Activated naive CD8-positive, alpha-beta T cell treated with anti-CD3 and anti-CD28 coated beads, Interleukin-2, amount 10 ng/mL, durations not matched to agents 7 days and 5 days (primary cell): Measurements from ENCODE around the gene LIPC. TPM values are rescaled to one million over a fixed set of nuclear protein-coding genes. Genes with fewer than 3 reads are reported as not detected.

Source experiments
- ATAC-seq: fragments of 150-1000 bp; cut with Tn5 transposase; one replicate; pipeline ENCODE4 v1.10.0; 2021; ENCODE audit warnings: low read depth, moderate library complexity
- POLR2A ChIA-PET: fragments of 350-600 bp; sonication (Branson Sonifier 250); formaldehyde crosslinking; loops from one replicate; lab custom pipeline; 2021; ENCODE audit warnings: antibody characterized with exemption; lab: Charles Lee
- DNase-seq: peaks from one replicate; pipeline ENCODE4 v3.0.0; 2021
- H3K27ac Mint-ChIP-seq: one replicate; pipeline ENCODE4 v1.8.0; 2022; ENCODE audit warnings: mild to moderate bottlenecking, mixed read lengths
- H3K27me3 Mint-ChIP-seq: one replicate; pipeline ENCODE4 v1.8.0; 2022; ENCODE audit warnings: mild to moderate bottlenecking, moderate library complexity, mixed read lengths
- H3K36me3 Mint-ChIP-seq: one replicate; pipeline ENCODE4 v1.8.0; 2021; ENCODE audit warnings: mild to moderate bottlenecking, mixed read lengths
- H3K4me1 Mint-ChIP-seq: one replicate; pipeline ENCODE4 v1.8.0; 2021; ENCODE audit warnings: mixed read lengths
- H3K4me3 Mint-ChIP-seq: one replicate; pipeline ENCODE4 v1.8.0; 2022; ENCODE audit warnings: mild to moderate bottlenecking, moderate library complexity, mixed read lengths
- H3K9me3 Mint-ChIP-seq: one replicate; pipeline ENCODE4 v1.8.0; 2021; ENCODE audit warnings: mixed read lengths
- total RNA-seq, 2 experiments: library from RNA; stranded (reverse); gene quantifications; one replicate each; pipeline ENCODE4 v1.2.3, GENCODE V29; 2021

The LIPC gene
- total RNA-seq, 2 experiments from 2014 or later, result 7.4 to 9.0 TPM

DNA sequence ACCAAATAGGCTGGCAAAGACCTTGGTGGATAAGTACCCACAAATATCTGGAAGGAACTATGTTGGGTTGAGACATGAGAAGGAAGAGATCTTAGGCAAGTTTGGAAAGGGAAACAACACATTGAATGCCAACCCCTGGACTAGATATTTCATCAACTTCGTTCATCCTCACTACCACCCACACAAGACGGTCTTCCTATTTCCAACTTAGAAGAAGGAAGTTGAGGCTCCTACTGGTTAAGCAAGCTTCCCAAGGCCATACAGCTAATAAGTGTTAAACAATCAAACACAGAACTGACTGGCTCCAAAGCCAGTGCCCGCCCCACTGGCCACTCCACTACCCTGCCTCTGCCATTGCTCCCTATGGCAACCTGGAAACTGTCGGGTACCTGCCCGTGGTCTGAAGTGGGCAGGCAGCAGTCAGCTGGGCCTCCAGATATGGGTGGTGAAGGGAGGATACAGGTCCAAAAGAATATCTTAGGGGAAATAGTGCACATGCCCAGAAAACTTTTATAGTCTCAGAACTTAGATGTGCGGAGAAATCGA, 94.9 kb downstream of the LIPC start:
- DNase-seq, result no peak
- Mint-ChIP-seq H3K27me3 (no peaks in the 10 kb centered on the region), H3K27ac (no peak overlapping the region), H3K36me3 (peaks cover 8% of the 10 kb centered on the region), H3K9me3 (peaks cover 2% of the 10 kb centered on the region), H3K4me3 (no peak overlapping the region), H3K4me1 (no peaks in the 10 kb centered on the region)
- POLR2A ChIA-PET, result no interaction called here
- no peak for ATAC-seq

DNA sequence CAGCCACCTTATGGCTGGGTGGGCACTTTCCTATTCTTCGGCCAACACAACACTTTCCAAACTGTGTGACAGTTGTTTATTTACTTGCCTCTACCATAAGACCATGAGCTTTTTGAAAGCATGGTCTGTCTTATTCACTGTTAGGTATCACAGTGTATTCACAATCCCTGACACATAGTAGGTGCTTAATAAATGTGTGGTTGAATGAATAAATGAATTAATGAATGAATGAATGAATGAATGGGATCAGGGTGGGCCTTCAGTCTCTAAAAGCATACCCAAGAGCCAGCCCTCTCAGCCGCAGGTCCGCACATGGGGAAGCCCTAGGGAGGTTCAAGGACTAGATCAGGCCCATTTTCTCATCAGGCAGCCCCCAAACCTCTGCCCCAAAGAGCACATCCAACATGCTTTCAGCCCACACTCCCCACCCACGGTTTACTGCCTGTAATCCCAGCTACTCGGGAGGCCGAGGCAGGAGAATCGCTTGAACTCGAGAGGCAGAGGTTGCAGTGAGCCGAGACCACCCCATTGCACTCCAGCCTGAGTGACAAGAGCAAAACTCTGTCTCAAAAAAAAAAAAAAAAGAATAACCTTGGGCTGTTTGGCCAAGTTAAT, 95.9 kb downstream of the LIPC start:
- POLR2A ChIA-PET, result no interaction called here
- Mint-ChIP-seq H3K36me3 (peaks cover 8% of the 10 kb centered on the region), H3K27ac (peak overlapping the region; percentile 35), H3K9me3 (peaks cover 2% of the 10 kb centered on the region), H3K27me3 (no peaks in the 10 kb centered on the region), H3K4me3 (no peak overlapping the region), H3K4me1 (no peaks in the 10 kb centered on the region)
- ATAC-seq, result no peak
- no peak for DNase-seq

GRCh38 chr15:58528188-58528870, 96.5 kb downstream of the LIPC start:
- peak overlapping the region; percentile 8 for H3K27ac Mint-ChIP-seq

GRCh38 chr15:58529041-58529440, 97.2 kb downstream of the LIPC start:
- Mint-ChIP-seq H3K27ac (no peak overlapping the region), H3K27me3 (no peaks in the 10 kb centered on the region), H3K4me1 (peaks cover 2% of the 10 kb centered on the region), H3K9me3 (peaks cover 2% of the 10 kb centered on the region), H3K36me3 (peaks cover 9% of the 10 kb centered on the region), H3K4me3 (no peak overlapping the region)
- POLR2A ChIA-PET, result interaction anchor here (1.4 kb wide), 1 partner anchor 9 kb away, joined by 4 read pairs; no protein-coding TSS in a partner anchor
- no peak for DNase-seq
- no peak for ATAC-seq

More at GRCh38 chr15:58528188-58528870, 96.5 kb downstream of the LIPC start:
- DNase-seq (no peak), ATAC-seq (no peak)
- Mint-ChIP-seq H3K27me3 (no peaks in the 10 kb centered on the region), H3K4me3 (no peak overlapping the region), H3K9me3 (peaks cover 2% of the 10 kb centered on the region), H3K4me1 (no peaks in the 10 kb centered on the region), H3K36me3 (peaks cover 9% of the 10 kb centered on the region)
- POLR2A ChIA-PET, result interaction anchor here (1.4 kb wide), 1 partner anchor 8 kb away, joined by 4 read pairs; no protein-coding TSS in a partner anchor

- POLR2A ChIA-PET, result no interaction called here
- Mint-ChIP-seq H3K4me1 (peaks cover 9% of the 10 kb centered on the region), H3K27ac (no peak overlapping the region), H3K4me3 (no peak overlapping the region), H3K36me3 (peaks cover 12% of the 10 kb centered on the region), H3K27me3 (no peaks in the 10 kb centered on the region), H3K9me3 (peaks cover 2% of the 10 kb centered on the region)
- ATAC-seq (no peak), DNase-seq (no peak)
Observed at GRCh38 chr15:58530056-58530590, 98.3 kb downstream of the LIPC start.

DNA sequence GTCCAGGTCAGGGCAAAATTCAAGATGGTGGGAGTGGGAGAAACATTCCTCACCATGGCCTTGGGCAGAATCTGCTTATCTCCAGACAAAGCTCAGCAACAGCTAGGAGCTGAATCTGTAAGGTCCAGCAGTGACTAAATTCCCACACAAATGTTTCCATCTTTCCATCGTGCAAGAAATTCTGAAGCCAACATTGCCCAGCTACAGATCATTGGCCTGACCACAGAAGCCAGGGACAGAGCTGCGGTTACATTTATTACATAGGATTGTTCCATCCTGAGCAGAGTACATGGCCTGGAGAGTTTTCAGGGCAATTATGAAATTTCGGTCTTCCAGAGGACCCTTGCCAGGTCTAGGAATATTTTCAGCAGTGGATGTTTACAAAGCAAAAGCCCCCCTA, 100.3 kb downstream of the LIPC start:
- H3K36me3 Mint-ChIP-seq, result peaks cover 13% of the 10 kb centered on the region
- ATAC-seq (no peak), DNase-seq (no peak)
- no peak overlapping the region for H3K27ac Mint-ChIP-seq
- H3K4me1 Mint-ChIP-seq, result peaks cover 11% of the 10 kb centered on the region
- H3K4me3 Mint-ChIP-seq, result no peak overlapping the region
- POLR2A ChIA-PET, result no interaction called here
- peaks cover 2% of the 10 kb centered on the region for H3K9me3 Mint-ChIP-seq
- H3K27me3 Mint-ChIP-seq, result peaks cover 3% of the 10 kb centered on the region

DNA sequence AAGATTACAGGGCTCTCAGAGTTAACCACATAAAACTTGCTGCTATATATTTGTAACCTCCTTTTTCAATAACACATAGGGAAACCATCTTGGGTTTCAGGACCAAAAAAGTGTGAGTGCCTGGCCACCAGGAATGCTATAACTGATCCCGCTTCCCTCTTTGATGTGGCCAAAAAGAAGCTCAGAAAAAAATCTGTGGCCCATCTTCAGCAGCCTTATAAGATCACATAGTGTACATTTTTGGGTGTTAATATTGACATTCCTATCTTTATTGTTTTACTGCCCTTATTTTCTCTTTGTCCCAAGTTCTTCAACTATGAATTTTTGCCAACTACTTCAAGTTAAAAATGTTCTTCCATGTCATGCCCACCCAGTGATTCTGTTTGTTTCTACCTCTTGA, 102.8 kb downstream of the LIPC start:
- Mint-ChIP-seq H3K27ac (no peak overlapping the region), H3K27me3 (peaks cover 3% of the 10 kb centered on the region), H3K36me3 (peaks cover 17% of the 10 kb centered on the region), H3K4me1 (peaks cover 11% of the 10 kb centered on the region), H3K9me3 (peaks cover 2% of the 10 kb centered on the region), H3K4me3 (no peak overlapping the region)
- DNase-seq, result no peak
- POLR2A ChIA-PET, result interaction anchor here (0.6 kb wide), 1 partner anchor 16 kb away, joined by 4 read pairs; no protein-coding TSS in a partner anchor
- ATAC-seq, result no peak

DNA sequence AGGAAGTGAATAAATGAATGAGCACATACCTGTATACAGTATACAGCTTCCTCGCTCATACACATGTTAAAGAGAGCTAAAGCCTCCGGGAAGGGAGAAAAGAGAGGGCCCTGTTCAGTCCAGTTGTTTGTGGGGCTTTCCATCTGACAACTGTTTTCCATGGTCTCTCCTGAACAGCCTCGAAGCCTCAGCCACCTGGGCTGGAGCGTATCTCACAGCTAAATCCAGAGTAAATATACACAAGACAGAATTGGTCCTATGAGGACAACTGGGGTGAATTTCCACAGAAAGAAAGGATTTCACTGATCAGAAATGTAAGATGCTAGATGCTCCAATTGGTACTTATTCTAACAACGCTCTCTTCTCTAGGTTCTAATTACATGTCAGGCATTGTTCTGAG, 103.5 kb downstream of the LIPC start:
- Mint-ChIP-seq H3K9me3 (peaks cover 2% of the 10 kb centered on the region), H3K27ac (no peak overlapping the region), H3K36me3 (peaks cover 19% of the 10 kb centered on the region), H3K4me3 (no peak overlapping the region), H3K4me1 (peaks cover 11% of the 10 kb centered on the region), H3K27me3 (peaks cover 3% of the 10 kb centered on the region)
- POLR2A ChIA-PET, result no interaction called here
- ATAC-seq (no peak), DNase-seq (no peak)

DNA sequence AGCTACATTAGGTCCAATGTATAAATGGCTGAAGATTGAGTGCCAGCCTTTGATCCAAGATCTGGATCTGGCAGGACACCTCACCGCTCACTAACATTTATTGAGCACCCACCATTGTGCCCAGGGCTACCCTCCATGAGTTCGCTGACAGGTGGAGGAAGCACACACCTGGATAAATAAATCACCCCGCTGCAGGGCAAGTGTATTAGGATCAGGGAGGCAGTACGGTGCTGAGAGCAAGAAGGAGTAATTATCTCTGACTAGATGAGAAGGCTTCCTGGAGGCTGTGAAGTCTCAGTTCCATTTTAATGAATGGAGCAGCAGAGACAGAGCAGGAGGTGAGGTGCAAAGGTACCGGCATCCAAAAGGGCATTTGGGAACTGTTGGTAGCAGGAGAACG, 104.1 kb downstream of the LIPC start:
- POLR2A ChIA-PET, result no interaction called here
- Mint-ChIP-seq H3K27ac (no peak overlapping the region), H3K4me3 (no peak overlapping the region), H3K36me3 (peaks cover 19% of the 10 kb centered on the region), H3K4me1 (peaks cover 11% of the 10 kb centered on the region), H3K9me3 (peaks cover 2% of the 10 kb centered on the region), H3K27me3 (peaks cover 3% of the 10 kb centered on the region)
- DNase-seq, result no peak
- ATAC-seq, result no peak

GRCh38 chr15:58536414-58536813, 104.6 kb downstream of the LIPC start:
- DNase-seq (no peak), ATAC-seq (no peak)
- H3K27ac Mint-ChIP-seq, result no peak overlapping the region
- POLR2A ChIA-PET, result no interaction called here
- H3K4me3 Mint-ChIP-seq, result no peak overlapping the region
- peaks cover 3% of the 10 kb centered on the region for H3K27me3 Mint-ChIP-seq
- H3K36me3 Mint-ChIP-seq, result peaks cover 19% of the 10 kb centered on the region
- peaks cover 11% of the 10 kb centered on the region for H3K4me1 Mint-ChIP-seq
- H3K9me3 Mint-ChIP-seq, result peaks cover 2% of the 10 kb centered on the region

- H3K36me3 Mint-ChIP-seq, result peaks cover 17% of the 10 kb centered on the region
- H3K9me3 Mint-ChIP-seq, result no peaks in the 10 kb centered on the region
- DNase-seq (no peak), ATAC-seq (no peak)
- POLR2A ChIA-PET, result no interaction called here
- no peak overlapping the region for H3K4me3 Mint-ChIP-seq
- no peak overlapping the region for H3K27ac Mint-ChIP-seq
- peaks cover 3% of the 10 kb centered on the region for H3K27me3 Mint-ChIP-seq
- peaks cover 13% of the 10 kb centered on the region for H3K4me1 Mint-ChIP-seq
Observed at GRCh38 chr15:58537033-58537432, 105.2 kb downstream of the LIPC start.

- Mint-ChIP-seq H3K4me3 (no peak overlapping the region), H3K27me3 (peaks cover 3% of the 10 kb centered on the region), H3K4me1 (peaks cover 17% of the 10 kb centered on the region), H3K27ac (no peak overlapping the region), H3K9me3 (no peaks in the 10 kb centered on the region), H3K36me3 (peaks cover 20% of the 10 kb centered on the region)
- DNase-seq (no peak), ATAC-seq (no peak)
- POLR2A ChIA-PET, result interaction anchor here (0.9 to 1.8 kb wide), 2 partner anchors 16 to 21 kb away, joined by 3 to 4 read pairs; no protein-coding TSS in a partner anchor
Observed at GRCh38 chr15:58538225-58538727, 106.5 kb downstream of the LIPC start.

DNA sequence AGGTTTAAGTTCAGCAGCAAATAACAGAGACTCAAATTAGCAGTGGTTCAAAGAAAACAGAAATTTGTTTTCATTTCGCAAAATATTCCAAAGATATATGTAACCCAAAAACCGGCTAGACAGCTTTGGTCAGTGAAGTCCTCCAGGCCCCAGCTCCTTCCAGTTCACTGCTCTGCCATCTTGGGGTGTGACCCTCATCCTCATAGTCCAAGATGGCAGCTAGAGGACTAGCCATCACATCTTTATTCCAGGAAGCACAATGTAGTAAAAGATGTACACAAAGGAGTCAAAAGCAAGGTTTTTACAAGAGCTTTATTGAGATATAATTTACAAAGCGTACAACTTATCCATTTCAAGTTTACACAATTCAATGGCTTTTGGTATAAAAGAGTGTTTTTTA, 107.1 kb downstream of the LIPC start:
- peaks cover 21% of the 10 kb centered on the region for H3K36me3 Mint-ChIP-seq
- H3K27me3 Mint-ChIP-seq, result peaks cover 3% of the 10 kb centered on the region
- POLR2A ChIA-PET, result interaction anchor here (0.9 to 1.8 kb wide), 2 partner anchors 16 to 21 kb away, joined by 3 to 4 read pairs; no protein-coding TSS in a partner anchor
- H3K27ac Mint-ChIP-seq, result no peak overlapping the region
- ATAC-seq (no peak), DNase-seq (no peak)
- H3K4me3 Mint-ChIP-seq, result no peak overlapping the region
- peaks cover 17% of the 10 kb centered on the region for H3K4me1 Mint-ChIP-seq
- H3K9me3 Mint-ChIP-seq, result no peaks in the 10 kb centered on the region
